Neural cell (in vitro differentiated cells): ENCODE results near the gene LRTM1. TPM values are rescaled to one million over a fixed set of nuclear protein-coding genes. Genes with fewer than 3 reads are reported as not detected.

ENCODE experiments used
- H2AFZ ChIP-seq: fragments of 200-600, 300-800 bp; sonication (generic), shearing (Covaris generic); 2 replicates; pipeline ENCODE4 v1.6.0; 2014; ENCODE audit warnings: low read depth, mild to moderate bottlenecking, antibody characterized with exemption, low read length, moderate library complexity
- H3F3A ChIP-seq: fragments of 200-600 bp; shearing (Covaris generic); 2 replicates; pipeline ENCODE4 v1.6.1; 2016; ENCODE audit warnings: mild to moderate bottlenecking, moderate library complexity, mixed read lengths, antibody characterized with exemption, low read length; ENCODE audit not compliant: insufficient read depth, poor library complexity, severe bottlenecking
- H3K27ac ChIP-seq: fragments of 200-600, 300-800 bp; sonication (generic), shearing (Covaris generic); 2 replicates; pipeline ENCODE4 v1.5.1; 2014; ENCODE audit warnings: mild to moderate bottlenecking, low read length, moderate library complexity
- H3K27me3 ChIP-seq: fragments of 300-800, 200-600 bp; sonication (generic), shearing (Covaris generic); 2 replicates; pipeline ENCODE4 v1.6.0; 2014; ENCODE audit warnings: mild to moderate bottlenecking, low read depth, low read length, moderate library complexity; ENCODE audit not compliant: insufficient read depth
- H3K36me3 ChIP-seq: fragments of 300-800, 200-600 bp; sonication (generic), shearing (Covaris generic); 2 replicates; pipeline ENCODE4 v1.5.1; 2014; ENCODE audit warnings: mild to moderate bottlenecking, antibody characterized with exemption, low read length, moderate library complexity; ENCODE audit not compliant: insufficient read depth
- H3K4me2 ChIP-seq: fragments of 300-800, 200-600 bp; sonication (generic), shearing (Covaris generic); 2 replicates; pipeline ENCODE4 v1.6.0; 2014; ENCODE audit warnings: mild to moderate bottlenecking, low read length
- H3K4me3 ChIP-seq: fragments of 300-800, 200-600 bp; sonication (generic), shearing (Covaris generic); 2 replicates; pipeline ENCODE4 v1.5.1; 2014; ENCODE audit warnings: mild to moderate bottlenecking, low read length, moderate library complexity
- H3K79me2 ChIP-seq: fragments of 200-600 bp; shearing (Covaris generic); replicated peaks from 2 replicates; pipeline ENCODE4 v1.6.0; 2014; ENCODE audit warnings: mild to moderate bottlenecking, low read length, moderate library complexity; ENCODE audit not compliant: insufficient read depth
- H3K9ac ChIP-seq: fragments of 300-800, 200-600 bp; sonication (generic), shearing (Covaris generic); 2 replicates; pipeline ENCODE4 v1.6.1; 2016; ENCODE audit warnings: mild to moderate bottlenecking, low read length, mixed read lengths
- H3K9me2 ChIP-seq: fragments of 200-600 bp; shearing (Covaris generic); 2 replicates; pipeline ENCODE4 v1.6.1; 2016; ENCODE audit warnings: mild to moderate bottlenecking, low read length, mixed read lengths; ENCODE audit not compliant: insufficient read depth
- H3K9me3 ChIP-seq: fragments of 200-600, 300-800 bp; sonication (generic), shearing (Covaris generic); 2 replicates; pipeline ENCODE4 v1.6.1; 2016; ENCODE audit warnings: mild to moderate bottlenecking, mixed run types, low read length, moderate library complexity, mixed read lengths
- H4K20me1 ChIP-seq: fragments of 200-600 bp; shearing (Covaris generic); 2 replicates; pipeline ENCODE4 v1.6.1; 2016; ENCODE audit warnings: mild to moderate bottlenecking, mixed run types; ENCODE audit not compliant: insufficient read depth
- EP300 ChIP-seq: fragments of 450-650 bp; conservative IDR thresholded peaks from 2 replicates; pipeline ENCODE4 v1.6.1; 2014; ENCODE audit warnings: antibody characterized with exemption, mild to moderate bottlenecking, moderate library complexity; ENCODE audit not compliant: poor library complexity, severe bottlenecking
- EZH2 ChIP-seq: fragments of 200-600, 300-800 bp; shearing (Covaris generic), sonication (generic); IDR thresholded peaks from 2 replicates; pipeline ENCODE4 v1.6.1; 2014; ENCODE audit warnings: antibody characterized with exemption, low read length, borderline replicate concordance, mild to moderate bottlenecking; ENCODE audit not compliant: insufficient read depth, poor library complexity, severe bottlenecking
- MXI1 ChIP-seq: fragments of 450-650 bp; conservative IDR thresholded peaks from 2 replicates; pipeline ENCODE4 v1.6.1; 2014; ENCODE audit warnings: antibody characterized with exemption, mild to moderate bottlenecking; ENCODE audit not compliant: poor library complexity, severe bottlenecking
- POLR2AphosphoS5 ChIP-seq: IDR thresholded peaks from 2 replicates; pipeline ENCODE4 v1.6.1; 2012
- RAD21 ChIP-seq: fragments of 450-650 bp; conservative IDR thresholded peaks from 2 replicates; pipeline ENCODE4 v1.6.1; 2014; ENCODE audit warnings: antibody characterized with exemption, mild to moderate bottlenecking, moderate library complexity
- TAF1 ChIP-seq: IDR thresholded peaks from 2 replicates; pipeline ENCODE4 v1.6.1; 2012; ENCODE audit warnings: low read depth
- polyA plus RNA-seq: library from polyadenylated mRNA; depleted of rRNA; stranded (reverse); fragments of >200 nt; gene quantifications from 2 replicates; pipeline ENCODE4 v1.2.3, GENCODE V29; 2014
- TF ChIP-seq, protein P1 (sequence below): IDR thresholded peaks from 2 replicates; pipeline ENCODE4 v1.6.1; 2012; ENCODE audit warnings: borderline replicate concordance

Gene LRTM1
- polyA plus RNA-seq, 1 donor from 2014 or later, result not detected

DNA sequence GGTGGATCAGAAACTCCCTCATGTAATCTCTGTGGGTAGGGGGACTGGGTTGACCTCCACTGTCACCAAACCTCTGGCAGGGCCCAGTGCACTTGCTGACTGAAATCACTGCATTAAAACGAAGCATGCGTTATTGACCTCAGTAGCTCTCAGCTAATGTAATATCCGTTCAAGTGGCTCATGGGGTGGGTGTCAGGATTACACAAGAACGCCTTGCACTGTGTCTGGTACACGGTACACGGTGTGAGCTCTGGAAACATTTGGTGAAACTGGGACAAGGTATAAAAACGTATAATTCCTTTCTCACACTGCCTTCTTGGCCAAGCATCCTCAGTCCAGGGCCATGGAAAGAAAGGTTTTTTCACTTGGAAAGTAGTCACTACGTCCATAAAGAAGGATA, 11.9 kb downstream of the LRTM1 start:
- H3K27ac ChIP-seq, result no peak overlapping the region
- H3F3A ChIP-seq, result no peaks in the 10 kb centered on the region
- no peaks in the 10 kb centered on the region for H3K27me3 ChIP-seq
- no peaks in the 10 kb centered on the region for H3K9me3 ChIP-seq
- H2AFZ ChIP-seq, result no peak overlapping the region
- no peaks in the 10 kb centered on the region for H3K9me2 ChIP-seq
- H3K36me3 ChIP-seq, result no peaks in the 10 kb centered on the region
- H3K79me2 ChIP-seq, result no peaks in the 10 kb centered on the region
- no peak overlapping the region for H3K4me2 ChIP-seq
- no peak overlapping the region for H3K4me3 ChIP-seq
- H3K9ac ChIP-seq, result no peak overlapping the region
- TF ChIP-seq RAD21, result no peak
- no peak for TF ChIP-seq POLR2AphosphoS5
- no peak for TF ChIP-seq EZH2
- no peak for TF ChIP-seq EP300
- TF ChIP-seq, protein P1, sequence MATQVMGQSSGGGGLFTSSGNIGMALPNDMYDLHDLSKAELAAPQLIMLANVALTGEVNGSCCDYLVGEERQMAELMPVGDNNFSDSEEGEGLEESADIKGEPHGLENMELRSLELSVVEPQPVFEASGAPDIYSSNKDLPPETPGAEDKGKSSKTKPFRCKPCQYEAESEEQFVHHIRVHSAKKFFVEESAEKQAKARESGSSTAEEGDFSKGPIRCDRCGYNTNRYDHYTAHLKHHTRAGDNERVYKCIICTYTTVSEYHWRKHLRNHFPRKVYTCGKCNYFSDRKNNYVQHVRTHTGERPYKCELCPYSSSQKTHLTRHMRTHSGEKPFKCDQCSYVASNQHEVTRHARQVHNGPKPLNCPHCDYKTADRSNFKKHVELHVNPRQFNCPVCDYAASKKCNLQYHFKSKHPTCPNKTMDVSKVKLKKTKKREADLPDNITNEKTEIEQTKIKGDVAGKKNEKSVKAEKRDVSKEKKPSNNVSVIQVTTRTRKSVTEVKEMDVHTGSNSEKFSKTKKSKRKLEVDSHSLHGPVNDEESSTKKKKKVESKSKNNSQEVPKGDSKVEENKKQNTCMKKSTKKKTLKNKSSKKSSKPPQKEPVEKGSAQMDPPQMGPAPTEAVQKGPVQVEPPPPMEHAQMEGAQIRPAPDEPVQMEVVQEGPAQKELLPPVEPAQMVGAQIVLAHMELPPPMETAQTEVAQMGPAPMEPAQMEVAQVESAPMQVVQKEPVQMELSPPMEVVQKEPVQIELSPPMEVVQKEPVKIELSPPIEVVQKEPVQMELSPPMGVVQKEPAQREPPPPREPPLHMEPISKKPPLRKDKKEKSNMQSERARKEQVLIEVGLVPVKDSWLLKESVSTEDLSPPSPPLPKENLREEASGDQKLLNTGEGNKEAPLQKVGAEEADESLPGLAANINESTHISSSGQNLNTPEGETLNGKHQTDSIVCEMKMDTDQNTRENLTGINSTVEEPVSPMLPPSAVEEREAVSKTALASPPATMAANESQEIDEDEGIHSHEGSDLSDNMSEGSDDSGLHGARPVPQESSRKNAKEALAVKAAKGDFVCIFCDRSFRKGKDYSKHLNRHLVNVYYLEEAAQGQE, result no peak
- no peak for TF ChIP-seq TAF1
- H4K20me1 ChIP-seq, result no peaks in the 10 kb centered on the region

DNA sequence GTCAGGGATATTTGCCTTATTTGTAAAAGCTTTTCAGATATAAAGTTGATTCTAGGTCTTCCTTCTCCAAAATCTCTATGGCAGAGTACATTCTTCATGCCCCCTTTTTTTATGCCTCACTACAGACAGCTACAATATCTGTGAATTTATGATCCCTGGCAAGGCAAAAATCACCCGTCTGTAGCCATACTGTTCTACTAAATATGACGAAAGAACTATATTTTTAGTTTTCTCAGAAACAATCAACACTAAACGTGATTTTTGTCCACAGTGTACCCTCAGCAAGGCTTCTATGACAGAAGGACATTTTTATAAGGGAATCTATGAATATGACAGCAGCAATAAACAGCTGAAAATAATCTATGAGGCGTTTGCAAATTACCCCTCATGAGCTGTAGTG, 12.7 kb downstream of the LRTM1 start:
- Histone ChIP-seq H4K20me1 (no peaks in the 10 kb centered on the region), H3K4me2 (no peak overlapping the region), H3K36me3 (no peaks in the 10 kb centered on the region), H3K27ac (no peak overlapping the region), H2AFZ (no peak overlapping the region), H3K4me3 (no peak overlapping the region), H3F3A (no peaks in the 10 kb centered on the region), H3K9me3 (no peaks in the 10 kb centered on the region), H3K9me2 (no peaks in the 10 kb centered on the region), H3K27me3 (no peaks in the 10 kb centered on the region), H3K79me2 (no peaks in the 10 kb centered on the region), H3K9ac (no peak overlapping the region)
- TF ChIP-seq MXI1, result no peak

DNA sequence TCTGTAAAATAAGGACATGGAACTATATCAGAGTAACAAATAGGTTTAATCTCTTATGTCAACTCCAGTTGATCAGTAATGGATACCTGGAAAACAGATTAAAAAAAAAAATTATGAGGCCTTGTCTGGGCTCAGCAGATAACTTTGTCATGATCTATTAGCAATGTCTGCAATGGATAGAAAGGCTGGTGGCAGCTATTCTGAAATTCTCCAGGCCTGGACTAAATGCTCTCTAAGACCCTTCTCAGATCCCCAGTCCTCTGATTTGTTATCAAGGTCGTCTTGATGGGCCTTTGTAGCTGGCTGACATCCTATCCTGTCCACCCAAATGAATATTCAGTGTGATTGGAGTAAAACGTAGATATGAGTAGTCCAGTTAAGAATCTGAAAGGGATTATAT, 13.7 kb downstream of the LRTM1 start:
- H3K27me3 ChIP-seq, result no peaks in the 10 kb centered on the region
- TF ChIP-seq EZH2 (no peak), EP300 (no peak)
- H3K79me2 ChIP-seq, result no peaks in the 10 kb centered on the region
- H3K4me2 ChIP-seq, result no peak overlapping the region
- H3K27ac ChIP-seq, result no peak overlapping the region
- H4K20me1 ChIP-seq, result no peaks in the 10 kb centered on the region
- H3K9ac ChIP-seq, result no peak overlapping the region
- no peaks in the 10 kb centered on the region for H3K9me3 ChIP-seq
- no peaks in the 10 kb centered on the region for H3F3A ChIP-seq
- H3K4me3 ChIP-seq, result no peak overlapping the region
- no peaks in the 10 kb centered on the region for H3K36me3 ChIP-seq
- no peak overlapping the region for H2AFZ ChIP-seq
- H3K9me2 ChIP-seq, result no peaks in the 10 kb centered on the region
